Measurements from ENCODE around the gene BNIPL. TPM values are rescaled to one million over a fixed set of nuclear protein-coding genes. Genes with fewer than 3 reads are reported as not detected.

Gene BNIPL
- total and polyA plus RNA-seq, 2 of the 13 experiments (the other 11 are each of a cell fraction or from before 2014, with no cell fraction given), result 0.40 to 1.1 TPM

GRCh38 chr1:151008244-151009205 is 27.9 kb upstream of the BNIPL start, which contains the start of gene PRUNE1 (continued):
- TF ChIP-seq ZBTB14 (CRISPR knock-in tag; IDR thresholded peaks at IDR 0.05) (no peak), ZNF468 (CRISPR knock-in tag; IDR thresholded peaks at IDR 0.05) (no peak), ELF1 (CRISPR knock-in tag; IDR thresholded peaks at IDR 0.05) (0 out of 2 replicates have a peak, but pooled peaks have one; percentile 44), SCMH1 (CRISPR knock-in tag; IDR thresholded peaks at IDR 0.05; ENCODE audit: borderline replicate concordance) (no peak), ZFP41 (CRISPR knock-in tag; IDR thresholded peaks at IDR 0.05; ENCODE audit: borderline replicate concordance) (no peak), NFATC3 (CRISPR knock-in tag; IDR thresholded peaks at IDR 0.05) (no peak), TAF1 (CRISPR knock-in tag; IDR thresholded peaks at IDR 0.05) (peak; percentile 59; the same call in 1 of the 2 replicates), ZNF276 (CRISPR knock-in tag; IDR thresholded peaks at IDR 0.05; ENCODE audit: low read depth) (no peak), BRF2 (CRISPR knock-in tag; IDR thresholded peaks at IDR 0.05) (no peak), RFX1 (IDR thresholded peaks at IDR 0.05) (peak; percentile 81), ZNF75D (CRISPR knock-in tag; IDR thresholded peaks at IDR 0.05; ENCODE audit: borderline replicate concordance) (no peak), SATB2 (CRISPR knock-in tag; IDR thresholded peaks at IDR 0.05) (no peak), ZNF446 (CRISPR knock-in tag; IDR thresholded peaks at IDR 0.05) (no peak), GMEB1 (CRISPR knock-in tag; IDR thresholded peaks at IDR 0.05; ENCODE audit: borderline replicate concordance) (peak; percentile 93), ONECUT2 (CRISPR knock-in tag; IDR thresholded peaks at IDR 0.05) (0 out of 2 replicates have a peak, but pooled peaks have one; percentile 8), SMAD1 (CRISPR knock-in tag; IDR thresholded peaks at IDR 0.05; ENCODE audit: borderline replicate concordance, low read depth) (peak; percentile 82; the same call in 1 of the 2 replicates), PAXIP1 (CRISPR knock-in tag; conservative IDR thresholded peaks at IDR 0.05) (peak; percentile 50; the same call in 1 of the 2 replicates), ZNF232 (CRISPR knock-in tag; IDR thresholded peaks at IDR 0.05; ENCODE audit: borderline replicate concordance) (peak; percentile 48; the same call in 1 of the 2 replicates), ARNTL (CRISPR knock-in tag; IDR thresholded peaks at IDR 0.05) (no peak)
